ENCODE results near the gene SPOCK1.

SPOCK1 gene

DNA sequence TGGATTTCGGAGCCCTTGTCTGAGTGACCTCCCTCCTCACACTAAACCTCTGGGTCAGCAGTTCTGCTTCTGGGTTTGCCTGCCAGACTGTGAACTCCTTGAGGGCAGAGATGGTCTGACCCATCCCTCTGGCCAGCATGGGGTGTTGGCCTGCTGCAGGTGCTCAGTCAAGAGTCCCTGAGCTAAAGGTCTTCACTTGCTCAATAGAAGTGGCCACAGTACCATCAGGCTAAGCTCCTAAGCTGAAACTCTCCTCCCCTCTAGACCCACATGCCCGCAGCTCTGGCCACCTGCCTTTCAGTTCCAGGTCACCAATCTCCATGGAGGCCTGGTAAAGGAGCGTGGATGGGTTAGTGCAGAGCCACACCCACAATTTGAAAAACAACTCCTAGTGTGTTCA is 316.6 kb downstream of the SPOCK1 start:
- Histone ChIP-seq H3K4me3 (no peak overlapping the region), H3K27ac (no peak overlapping the region)
- DNase-seq (ENCODE audit: low spot score), result no peak
- TF ChIP-seq, protein P1, sequence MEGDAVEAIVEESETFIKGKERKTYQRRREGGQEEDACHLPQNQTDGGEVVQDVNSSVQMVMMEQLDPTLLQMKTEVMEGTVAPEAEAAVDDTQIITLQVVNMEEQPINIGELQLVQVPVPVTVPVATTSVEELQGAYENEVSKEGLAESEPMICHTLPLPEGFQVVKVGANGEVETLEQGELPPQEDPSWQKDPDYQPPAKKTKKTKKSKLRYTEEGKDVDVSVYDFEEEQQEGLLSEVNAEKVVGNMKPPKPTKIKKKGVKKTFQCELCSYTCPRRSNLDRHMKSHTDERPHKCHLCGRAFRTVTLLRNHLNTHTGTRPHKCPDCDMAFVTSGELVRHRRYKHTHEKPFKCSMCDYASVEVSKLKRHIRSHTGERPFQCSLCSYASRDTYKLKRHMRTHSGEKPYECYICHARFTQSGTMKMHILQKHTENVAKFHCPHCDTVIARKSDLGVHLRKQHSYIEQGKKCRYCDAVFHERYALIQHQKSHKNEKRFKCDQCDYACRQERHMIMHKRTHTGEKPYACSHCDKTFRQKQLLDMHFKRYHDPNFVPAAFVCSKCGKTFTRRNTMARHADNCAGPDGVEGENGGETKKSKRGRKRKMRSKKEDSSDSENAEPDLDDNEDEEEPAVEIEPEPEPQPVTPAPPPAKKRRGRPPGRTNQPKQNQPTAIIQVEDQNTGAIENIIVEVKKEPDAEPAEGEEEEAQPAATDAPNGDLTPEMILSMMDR (IDR thresholded peaks at IDR 0.05), result no peak

DNA sequence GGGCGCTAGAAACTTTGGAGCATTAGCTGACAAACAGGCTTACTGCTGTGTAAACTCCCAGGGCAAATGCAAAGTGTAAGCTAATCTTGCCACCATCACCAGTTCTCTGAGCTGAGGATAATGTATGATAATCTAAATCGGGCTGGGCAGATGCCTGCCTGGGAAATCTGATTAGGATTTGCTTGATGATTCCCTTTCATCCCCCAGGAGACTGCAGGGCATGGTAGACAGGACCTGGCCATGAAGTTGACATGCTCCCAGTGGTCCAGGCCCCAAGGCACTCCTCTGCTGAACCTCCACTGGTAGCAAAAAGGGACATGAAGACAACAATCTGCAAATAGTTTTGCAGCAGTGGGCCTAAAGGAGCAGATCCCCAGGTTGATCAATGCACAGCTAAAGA is 317.5 kb downstream of the SPOCK1 start:
- no peak overlapping the region for H3K4me3 ChIP-seq
- no peak overlapping the region for H3K27ac ChIP-seq
- DNase-seq (ENCODE audit: low spot score), result no peak
- TF ChIP-seq, protein P1 (IDR thresholded peaks at IDR 0.05), result no peak

DNA sequence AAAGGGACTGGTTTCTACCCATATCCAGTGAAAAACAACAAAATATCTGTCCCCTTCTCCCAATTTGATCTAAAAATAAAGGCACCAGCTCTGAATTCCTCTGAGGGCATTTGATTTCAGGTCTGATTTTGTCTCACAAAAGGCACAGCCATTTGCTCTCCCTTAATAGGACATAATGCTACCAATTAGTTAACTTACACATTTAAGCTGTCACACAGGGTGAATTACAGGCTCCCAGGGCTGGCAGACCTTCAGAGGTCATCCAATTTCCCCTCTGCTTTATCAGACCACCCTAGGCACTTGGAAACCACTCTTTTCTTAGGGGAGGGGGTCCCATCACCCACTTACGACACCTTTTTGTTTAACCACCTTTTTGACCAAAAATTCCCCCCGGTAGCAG is 319.9 kb downstream of the SPOCK1 start:
- TF ChIP-seq, protein P1 (IDR thresholded peaks at IDR 0.05), result no peak
- Histone ChIP-seq H3K27ac (no peak overlapping the region), H3K4me3 (no peak overlapping the region)
- no peak for DNase-seq (ENCODE audit: low spot score)

DNA sequence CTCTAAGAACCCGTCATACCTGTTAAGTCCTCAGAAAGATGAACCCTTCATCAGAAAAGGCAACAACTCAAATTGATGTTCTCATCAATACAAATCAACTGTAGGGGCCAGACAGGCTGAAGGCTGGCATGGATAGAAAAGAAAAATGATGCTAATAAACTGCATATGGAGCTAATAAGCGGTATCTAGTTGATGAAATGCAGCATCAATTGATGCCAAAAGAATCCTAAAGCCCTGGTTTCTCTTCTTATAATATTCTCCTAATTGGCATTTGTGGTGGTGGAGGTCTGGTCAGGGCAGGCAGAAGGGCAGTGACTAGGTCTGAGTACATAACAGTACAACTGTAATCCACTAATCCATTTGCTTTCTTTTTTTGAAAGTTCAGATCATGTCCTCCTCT is 322.5 kb downstream of the SPOCK1 start:
- TF ChIP-seq, protein P1 (IDR thresholded peaks at IDR 0.05), result no peak
- Histone ChIP-seq H3K27ac (no peak overlapping the region), H3K4me3 (no peak overlapping the region)
- no peak for DNase-seq (ENCODE audit: low spot score)

DNA sequence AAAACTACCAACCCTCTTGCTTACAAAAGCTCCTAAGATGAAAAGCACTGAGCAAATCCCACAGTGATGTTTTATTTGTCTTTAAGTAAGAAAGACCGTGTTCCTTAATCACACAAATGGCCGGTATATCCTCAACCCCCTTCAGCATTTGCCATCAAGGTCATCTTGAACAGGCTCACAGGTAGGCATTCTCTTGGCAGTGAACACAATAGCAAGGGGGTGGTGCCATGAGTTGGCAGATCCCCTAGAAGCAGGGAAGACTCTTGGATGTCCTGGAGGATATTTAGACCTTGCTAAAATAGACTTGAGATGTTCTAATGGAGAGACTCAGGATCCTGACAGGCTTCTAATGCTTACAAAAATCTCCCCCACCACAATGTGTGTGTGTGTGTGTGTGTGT is 323.0 kb downstream of the SPOCK1 start:
- Histone ChIP-seq H3K27ac (no peak overlapping the region), H3K4me3 (no peak overlapping the region)
- DNase-seq (ENCODE audit: low spot score), result no peak
- TF ChIP-seq, protein P1 (IDR thresholded peaks at IDR 0.05), result no peak

DNA sequence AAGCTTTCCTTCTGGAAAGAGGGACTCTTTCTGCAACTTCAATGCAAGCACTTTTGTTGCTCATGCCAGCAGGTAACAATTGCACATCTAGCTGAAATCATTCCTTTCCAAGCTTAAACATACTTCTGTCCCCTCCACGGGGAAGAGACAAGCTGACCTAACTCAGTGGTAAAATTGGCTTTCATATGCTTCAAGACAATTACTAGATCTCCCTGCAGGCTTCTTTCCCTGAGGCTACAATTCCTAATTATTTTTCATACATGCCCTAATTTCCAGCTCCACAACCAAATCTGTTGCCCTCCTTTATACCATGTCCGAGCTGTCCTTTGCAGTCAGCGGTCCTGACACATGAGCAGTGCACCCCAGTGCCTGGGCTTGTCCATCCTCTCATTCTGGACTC is 324.9 kb downstream of the SPOCK1 start:
- Histone ChIP-seq H3K27ac (no peak overlapping the region), H3K4me3 (no peak overlapping the region)
- TF ChIP-seq, protein P1 (IDR thresholded peaks at IDR 0.05), result no peak
- DNase-seq (ENCODE audit: low spot score), result no peak

DNA sequence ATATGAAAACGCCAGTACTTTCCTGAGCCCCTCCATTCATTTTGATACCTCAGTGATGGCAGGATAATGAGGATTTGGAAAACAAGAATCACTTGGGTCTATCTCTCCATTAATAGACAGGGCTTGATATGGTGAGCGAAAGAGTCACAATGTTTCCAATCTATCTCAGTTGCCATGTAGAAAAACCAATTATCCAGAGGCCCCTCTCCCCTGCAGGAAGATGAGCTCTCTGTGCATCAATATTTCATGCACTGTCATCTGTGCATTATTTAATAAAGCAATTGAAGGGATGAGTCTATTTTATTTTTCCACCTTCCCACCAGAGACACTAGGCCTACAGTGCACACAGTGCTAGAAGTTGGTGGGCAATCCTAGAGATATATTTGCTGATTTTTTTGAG is 326.9 kb downstream of the SPOCK1 start:
- H3K4me3 ChIP-seq, result no peak overlapping the region
- DNase-seq (ENCODE audit: low spot score), result no peak
- no peak overlapping the region for H3K27ac ChIP-seq
- TF ChIP-seq, protein P1 (IDR thresholded peaks at IDR 0.05), result no peak
